GM12892 (cell line): Measurements from ENCODE around the gene SLC25A36. TPM values are rescaled to one million over a fixed set of nuclear protein-coding genes. Genes with fewer than 3 reads are reported as not detected.

Experiments used
- DNase-seq: peaks from one replicate; pipeline ENCODE4 v3.0.0; 2011; ENCODE audit not compliant: insufficient read length
- FAIRE-seq: peaks from 2 replicates; lab custom pipeline; 2011; peaks lifted over from hg19 to GRCh38; lab: Jason Lieb, UNC
- POLR2A ChIP-seq: IDR thresholded peaks from 2 replicates; pipeline ENCODE4 v1.6.1; 2011; ENCODE audit warnings: low read depth, low read length, control low read depth
- POLR2AphosphoS5 ChIP-seq: IDR thresholded peaks from 2 replicates; pipeline ENCODE4 v1.6.1; 2011; ENCODE audit warnings: low read depth, low read length, control low read depth
- TAF1 ChIP-seq: IDR thresholded peaks from 2 replicates; pipeline ENCODE4 v1.6.1; 2011; ENCODE audit warnings: low read depth, mild to moderate bottlenecking, control low read depth, low read length, borderline replicate concordance
- polyA plus RNA-seq: library from polyadenylated mRNA; unstranded; fragments of >200 nt; gene quantifications from one replicate; pipeline ENCODE4 v1.2.1, GENCODE V29; 2012; ENCODE audit warnings: missing spikeins, inconsistent platforms; ENCODE audit not compliant: missing spikeins

The SLC25A36 gene
- polyA plus RNA-seq, result 85.2 TPM

DNA sequence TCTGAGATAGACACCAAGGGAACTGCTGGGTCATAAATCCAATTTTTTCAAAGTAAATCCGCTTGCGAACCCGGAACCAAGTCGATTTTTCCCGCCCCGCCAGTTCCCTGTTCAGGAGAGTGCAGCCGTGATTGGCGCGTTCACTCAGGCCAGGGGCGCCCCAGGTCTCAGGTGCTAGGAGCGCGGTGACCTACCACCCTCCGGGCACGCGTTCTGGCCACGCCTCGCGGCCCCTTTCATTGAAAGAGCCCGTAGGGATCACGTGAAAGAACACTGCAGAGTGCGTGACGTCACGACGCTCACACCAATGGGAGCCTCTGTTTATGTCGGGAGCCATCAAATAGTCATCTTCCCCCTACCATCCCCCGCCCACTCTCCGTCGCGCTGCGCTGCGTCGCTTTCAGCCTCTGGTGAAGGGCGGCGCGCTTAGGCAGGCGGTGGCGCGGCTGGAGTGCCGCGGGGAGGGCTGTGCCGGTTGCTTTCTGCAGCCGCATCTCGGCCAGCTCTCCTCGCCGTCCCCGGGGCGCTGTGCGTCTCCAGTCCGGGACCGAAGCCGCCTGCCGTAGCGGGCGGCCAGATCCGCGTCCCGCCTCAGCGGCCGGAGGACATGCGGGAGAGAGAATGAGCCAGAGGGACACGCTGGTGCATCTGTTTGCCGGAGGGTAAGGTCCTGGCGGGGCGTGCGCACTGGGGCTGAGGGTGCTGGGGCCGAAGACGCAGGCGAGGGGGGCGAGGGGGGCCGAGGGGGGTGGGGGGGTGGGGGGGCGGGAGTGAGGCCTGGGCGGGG lies at the start of gene SLC25A36:
Gene SLC25A36, plus strand, starts transcription at position 403 of the 787 bp plus-strand sequence. Its CDS starts 219 bp downstream, at position 622.
- FAIRE-seq (peak; percentile 97), DNase-seq (peak; percentile 65)
- TF ChIP-seq POLR2A (peak; percentile 89), POLR2AphosphoS5 (peak; percentile 77), TAF1 (peak; percentile 79)

GRCh38 chr3:140896997-140897396 lies 44.6 kb upstream of the SLC25A36 start:
- TF ChIP-seq POLR2A (no peak), POLR2AphosphoS5 (no peak), TAF1 (no peak)
- DNase-seq (no peak), FAIRE-seq (no peak)

- no peak for TF ChIP-seq POLR2AphosphoS5
- TF ChIP-seq POLR2A, result no peak
- TF ChIP-seq TAF1, result no peak
- DNase-seq (no peak), FAIRE-seq (peak; percentile 42)
Observed at GRCh38 chr3:140898340-140899180, 43.1 kb upstream of the SLC25A36 start.

- FAIRE-seq, result no peak
- TF ChIP-seq POLR2AphosphoS5 (no peak), POLR2A (no peak), TAF1 (no peak)
- no peak for DNase-seq
Observed at GRCh38 chr3:140899363-140899762, 42.3 kb upstream of the SLC25A36 start.

DNA sequence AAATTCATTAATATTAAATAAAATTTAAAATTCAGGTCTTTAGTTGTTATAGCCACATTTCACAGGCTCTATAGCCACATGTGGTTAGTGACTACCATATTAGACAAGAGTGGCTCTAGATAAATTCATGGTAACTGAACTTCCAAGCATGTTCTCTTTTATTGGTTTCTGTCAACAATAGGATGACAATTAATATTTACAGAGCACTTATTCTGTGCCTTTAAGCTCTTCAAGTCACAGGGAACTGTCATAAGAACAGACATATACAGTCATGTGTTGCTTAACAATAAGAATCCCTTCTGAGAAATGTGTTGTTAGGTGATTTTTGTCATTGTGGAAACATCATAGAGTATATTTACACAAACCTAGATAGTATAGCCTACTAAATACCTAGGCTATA lies 38.8 kb upstream of the SLC25A36 start:
- TF ChIP-seq POLR2AphosphoS5 (no peak), TAF1 (no peak), POLR2A (no peak)
- FAIRE-seq, result no peak
- DNase-seq, result no peak

- no peak for FAIRE-seq
- TF ChIP-seq POLR2AphosphoS5, result no peak
- TF ChIP-seq POLR2A, result no peak
- no peak for TF ChIP-seq TAF1
- no peak for DNase-seq
Observed at GRCh38 chr3:140903196-140903595, 38.4 kb upstream of the SLC25A36 start.

- TF ChIP-seq POLR2AphosphoS5 (no peak), POLR2A (no peak), TAF1 (no peak)
- FAIRE-seq (no peak), DNase-seq (no peak)
Observed at GRCh38 chr3:140904521-140904920, 37.1 kb upstream of the SLC25A36 start.

DNA sequence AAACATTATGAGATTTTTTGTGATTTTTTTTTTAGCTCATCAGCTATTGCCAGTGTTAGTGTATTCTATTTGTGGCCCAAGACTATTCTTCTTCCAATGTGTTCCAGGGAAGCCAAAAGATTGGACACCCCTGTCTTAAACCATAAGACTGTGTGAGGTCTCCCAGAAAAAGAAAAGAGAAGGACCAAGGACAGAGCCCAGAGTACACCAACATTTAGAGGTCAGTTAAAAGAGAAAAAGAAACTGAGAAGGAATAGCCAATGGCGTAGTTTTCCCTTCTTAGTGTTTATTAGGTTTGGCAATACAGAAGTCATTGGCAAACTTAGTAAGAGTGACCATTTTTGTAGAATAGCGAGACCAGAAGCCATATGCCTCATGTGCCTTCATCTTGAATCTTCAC lies 36.1 kb upstream of the SLC25A36 start:
- FAIRE-seq (no peak), DNase-seq (no peak)
- TF ChIP-seq TAF1, result no peak
- no peak for TF ChIP-seq POLR2A
- no peak for TF ChIP-seq POLR2AphosphoS5

- no peak for TF ChIP-seq POLR2AphosphoS5
- peak; percentile 72 for FAIRE-seq
- no peak for DNase-seq
Observed at GRCh38 chr3:140906785-140907184, 34.9 kb upstream of the SLC25A36 start.

GRCh38 chr3:140910860-140911259 lies 30.8 kb upstream of the SLC25A36 start:
- TF ChIP-seq POLR2AphosphoS5, result no peak
- TF ChIP-seq POLR2A, result no peak
- TF ChIP-seq TAF1, result no peak
- no peak for DNase-seq
- FAIRE-seq, result no peak

DNA sequence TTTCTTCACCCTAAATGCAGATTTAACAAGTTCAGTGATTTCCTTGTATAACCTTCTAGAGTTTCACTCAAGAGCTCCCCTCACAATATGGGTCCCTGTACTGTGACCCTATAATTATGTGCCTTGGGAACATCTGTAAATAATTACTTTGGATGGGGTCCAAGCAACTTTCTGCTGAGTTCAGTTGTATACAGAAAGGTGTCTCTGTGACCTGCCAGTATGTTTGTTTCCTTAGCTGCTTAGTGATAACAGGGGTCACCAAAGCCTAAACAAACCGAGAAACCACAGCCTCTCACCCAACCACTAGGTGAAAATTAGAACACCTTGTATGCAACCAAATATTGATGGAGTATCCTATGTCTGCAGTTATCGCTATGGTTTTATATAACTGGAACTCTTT lies 29.8 kb upstream of the SLC25A36 start:
- TF ChIP-seq TAF1 (no peak), POLR2AphosphoS5 (no peak), POLR2A (no peak)
- DNase-seq (no peak), FAIRE-seq (no peak)
